SK-N-MC (cell line): ENCODE measurements around the gene AFAP1.

Experiments used
- DNase-seq: peaks from one replicate; pipeline ENCODE4 v3.0.0-alpha.2; 2011; ENCODE audit warnings: low read depth, low spot score
- H3K27ac ChIP-seq: fragments of 200-600 bp; sonication (generic); 2 replicates; pipeline ENCODE4 v1.5.1; 2016; ENCODE audit warnings: mixed run types
- H3K36me3 ChIP-seq: fragments of 200-600 bp; sonication (generic); 2 replicates; pipeline ENCODE4 v1.6.1; 2017; ENCODE audit warnings: antibody characterized with exemption, low read length, mixed read lengths; ENCODE audit not compliant: insufficient read depth
- H3K4me3 ChIP-seq: fragments of 200-600 bp; sonication (generic); 2 replicates; pipeline ENCODE4 v1.5.1; 2016
- H3K9ac ChIP-seq: fragments of 200-600 bp; sonication (generic); 2 replicates; pipeline ENCODE4 v1.8.0; 2017; ENCODE audit warnings: mixed run types, mixed read lengths; ENCODE audit not compliant: insufficient read length
- H3K9me3 ChIP-seq: fragments of 200-600 bp; sonication (generic); 2 replicates; pipeline ENCODE4 v1.6.1; 2017; ENCODE audit warnings: low read depth, mild to moderate bottlenecking, antibody characterized with exemption, low read length, moderate library complexity, mixed read lengths
- EZH2 ChIP-seq: fragments of 200-600 bp; sonication (generic); IDR thresholded peaks from one replicate; pipeline ENCODE4 v1.6.1; 2017; ENCODE audit warnings: antibody characterized with exemption
- FOXP2 ChIP-seq: optimal IDR thresholded peaks from 2 replicates; pipeline ENCODE3; 2011; ENCODE audit warnings: mild to moderate bottlenecking, moderate library complexity; ENCODE audit not compliant: insufficient read depth; ENCODE audit errors: extremely low read length, control extremely low read depth
- POLR2AphosphoS5 ChIP-seq: IDR thresholded peaks from 2 replicates; pipeline ENCODE4 v1.6.1; 2012; ENCODE audit warnings: mild to moderate bottlenecking, low read depth, low read length, borderline replicate concordance

The AFAP1 gene

GRCh38 chr4:7769396-7770223 lies 170.1 kb downstream of the AFAP1 start:
- Histone ChIP-seq H3K9me3 (no peaks in the 10 kb centered on the region), H3K27ac (no peak overlapping the region), H3K36me3 (no peaks in the 10 kb centered on the region), H3K4me3 (no peak overlapping the region), H3K9ac (no peak overlapping the region)
- DNase-seq = no peak
- TF ChIP-seq POLR2AphosphoS5 = no peak
- no peak for TF ChIP-seq EZH2
- TF ChIP-seq FOXP2 = no peak

DNA sequence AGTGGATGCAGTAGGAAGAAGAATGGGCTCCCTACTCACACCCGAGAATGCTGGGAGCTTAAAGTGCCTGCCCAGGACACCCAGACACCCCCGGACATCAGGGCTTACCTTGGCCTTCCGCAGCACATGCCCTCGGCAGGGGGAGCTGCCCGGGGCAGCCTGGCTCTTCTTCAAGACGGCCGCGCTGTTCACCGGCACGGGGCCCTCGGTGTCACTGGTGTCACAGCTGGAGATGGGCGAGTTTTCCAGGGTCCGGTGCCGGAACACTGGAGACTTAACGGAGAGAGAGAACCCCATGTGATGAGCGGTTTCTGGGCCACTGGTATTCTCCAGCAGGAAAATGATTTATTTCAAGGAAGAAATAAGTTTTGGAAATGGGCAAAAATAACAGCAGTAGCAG lies 170.9 kb downstream of the AFAP1 start:
- no peak for DNase-seq

GRCh38 chr4:7767966-7768365 lies 171.7 kb downstream of the AFAP1 start:
- H3K9ac ChIP-seq = no peak overlapping the region
- no peaks in the 10 kb centered on the region for H3K9me3 ChIP-seq
- TF ChIP-seq POLR2AphosphoS5 (no peak), FOXP2 (no peak), EZH2 (no peak)
- no peak overlapping the region for H3K27ac ChIP-seq
- H3K4me3 ChIP-seq = no peak overlapping the region
- H3K36me3 ChIP-seq = no peaks in the 10 kb centered on the region
- DNase-seq = no peak

More for the DNA sequence above, 170.9 kb downstream of the AFAP1 start:
- Histone ChIP-seq H3K36me3 (no peaks in the 10 kb centered on the region), H3K4me3 (no peak overlapping the region), H3K27ac (no peak overlapping the region), H3K9me3 (no peaks in the 10 kb centered on the region), H3K9ac (no peak overlapping the region)
- TF ChIP-seq FOXP2 (no peak), EZH2 (no peak), POLR2AphosphoS5 (no peak)

GRCh38 chr4:7767526-7767925 lies 172.1 kb downstream of the AFAP1 start:
- Histone ChIP-seq H3K9ac (no peak overlapping the region), H3K27ac (no peak overlapping the region), H3K36me3 (no peaks in the 10 kb centered on the region), H3K9me3 (no peaks in the 10 kb centered on the region), H3K4me3 (no peak overlapping the region)
- no peak for TF ChIP-seq FOXP2
- TF ChIP-seq POLR2AphosphoS5 = no peak
- TF ChIP-seq EZH2 = no peak
- no peak for DNase-seq

DNA sequence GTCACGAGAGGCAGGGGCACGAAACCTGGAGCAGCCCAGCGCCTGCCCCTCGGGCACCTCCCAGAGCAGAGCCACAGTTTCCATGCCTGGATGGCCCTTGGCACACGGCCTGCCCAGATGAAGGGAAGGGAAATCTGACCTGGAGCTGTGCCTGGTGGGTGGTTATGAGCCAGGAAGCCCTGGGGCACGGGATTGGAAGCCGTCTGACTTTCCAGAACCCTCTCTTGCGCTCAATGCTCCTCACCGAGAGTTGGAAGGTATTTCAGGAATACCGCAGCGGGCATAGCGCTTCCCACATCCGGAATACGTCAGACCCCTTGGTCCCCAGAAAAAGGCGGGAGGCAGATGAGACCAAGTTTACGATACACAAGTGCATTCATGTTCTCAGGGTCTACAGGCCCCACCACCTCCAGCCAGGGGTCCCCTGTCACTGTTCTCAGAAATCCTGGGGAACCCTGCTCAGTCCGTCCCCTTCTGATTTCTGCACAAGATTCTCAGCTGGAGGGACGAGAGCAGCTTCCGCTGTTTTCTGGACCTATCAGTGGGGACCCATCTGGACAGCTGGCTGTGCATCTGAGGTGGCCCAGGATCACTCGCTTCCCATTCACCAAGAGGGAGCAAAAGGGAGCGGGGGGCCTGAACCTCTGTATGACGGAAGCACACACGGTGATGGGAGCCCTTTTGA lies 172.9 kb downstream of the AFAP1 start:
- TF ChIP-seq FOXP2 (no peak), EZH2 (no peak), POLR2AphosphoS5 (no peak)
- H3K9me3 ChIP-seq = no peaks in the 10 kb centered on the region
- H3K4me3 ChIP-seq = no peak overlapping the region
- no peak overlapping the region for H3K27ac ChIP-seq
- H3K9ac ChIP-seq = no peak overlapping the region
- no peaks in the 10 kb centered on the region for H3K36me3 ChIP-seq
- no peak for DNase-seq

DNA sequence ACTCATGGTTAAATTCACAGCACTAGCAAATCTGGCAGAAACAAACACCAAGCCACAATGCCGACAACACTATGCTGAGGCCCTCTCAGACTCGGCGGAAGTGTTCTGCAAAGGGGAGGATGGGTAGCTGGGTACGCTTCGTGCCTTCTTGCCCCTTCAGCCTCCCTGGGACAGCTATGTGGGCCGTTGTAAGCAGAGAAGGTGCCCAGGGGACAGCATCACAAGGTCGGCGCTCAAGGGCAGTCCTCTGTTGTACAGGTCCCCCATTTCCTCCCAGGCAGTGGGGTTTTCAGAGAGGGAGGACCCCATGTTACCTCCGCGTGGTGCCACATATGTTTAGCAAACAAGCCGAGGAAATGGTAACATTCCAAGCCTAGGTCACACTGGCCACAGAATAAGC lies 173.6 kb downstream of the AFAP1 start:
- Histone ChIP-seq H3K36me3 (no peaks in the 10 kb centered on the region), H3K9me3 (no peaks in the 10 kb centered on the region), H3K27ac (no peak overlapping the region), H3K9ac (no peak overlapping the region), H3K4me3 (no peak overlapping the region)
- TF ChIP-seq FOXP2 (no peak), EZH2 (no peak), POLR2AphosphoS5 (no peak)
- no peak for DNase-seq

- H3K9ac ChIP-seq = no peak overlapping the region
- H3K36me3 ChIP-seq = no peaks in the 10 kb centered on the region
- no peak for TF ChIP-seq FOXP2
- no peaks in the 10 kb centered on the region for H3K9me3 ChIP-seq
- no peak for DNase-seq
- H3K4me3 ChIP-seq = no peak overlapping the region
- no peak overlapping the region for H3K27ac ChIP-seq
Measured at GRCh38 chr4:7765666-7766065, 174.0 kb downstream of the AFAP1 start.

- no peak overlapping the region for H3K27ac ChIP-seq
- no peaks in the 10 kb centered on the region for H3K36me3 ChIP-seq
- no peak for DNase-seq
Measured at GRCh38 chr4:7764466-7764865, 175.2 kb downstream of the AFAP1 start.

GRCh38 chr4:7763788-7764187 lies 175.9 kb downstream of the AFAP1 start:
- Histone ChIP-seq H3K9me3 (no peaks in the 10 kb centered on the region), H3K27ac (no peak overlapping the region), H3K36me3 (no peaks in the 10 kb centered on the region), H3K4me3 (no peak overlapping the region), H3K9ac (no peak overlapping the region)
- no peak for DNase-seq
- no peak for TF ChIP-seq POLR2AphosphoS5
- TF ChIP-seq FOXP2 = no peak
- TF ChIP-seq EZH2 = no peak

More at GRCh38 chr4:7764466-7764865, 175.2 kb downstream of the AFAP1 start:
- H3K4me3 ChIP-seq = no peak overlapping the region
- H3K9ac ChIP-seq = no peak overlapping the region
- H3K9me3 ChIP-seq = no peaks in the 10 kb centered on the region
- TF ChIP-seq POLR2AphosphoS5 = no peak
- no peak for TF ChIP-seq EZH2
- no peak for TF ChIP-seq FOXP2
